Ovary (tissue), 9 donors: Measurements from ENCODE around the gene CA14. TPM values are rescaled to one million over a fixed set of nuclear protein-coding genes. Genes with fewer than 3 reads are reported as not detected.

ENCODE experiments used
- DNase-seq, 5 donors: peaks; one replicate each; pipeline ENCODE4 v3.0.0-alpha.2; 2019 to 2020
- H3K27ac ChIP-seq, 2 donors: fragments of 200-600 bp; one replicate each; pipeline versions ENCODE4 v1.5.1 to v1.8.0; 2019 to 2022
- H3K27me3 ChIP-seq: fragments of 200-600 bp; one replicate; pipeline ENCODE4 v1.8.0; 2022
- H3K36me3 ChIP-seq: fragments of 200-600 bp; sonication (generic); one replicate; pipeline ENCODE4 v1.5.1; 2019
- H3K4me1 ChIP-seq: one replicate; pipeline ENCODE4 v1.8.1; 2013; ENCODE audit warnings: mild to moderate bottlenecking, moderate library complexity; ENCODE audit not compliant: insufficient read depth
- H3K4me3 ChIP-seq: fragments of 200-600 bp; sonication (generic); one replicate; pipeline ENCODE4 v1.5.1; 2017
- H3K9me3 ChIP-seq, 2 donors: fragments of 200-600 bp in 1 of 2; sonication (generic) in 1 of 2; one replicate each; pipeline versions ENCODE4 v1.5.1 to v1.8.1; 2013 to 2019; ENCODE audit warnings: mild to moderate bottlenecking in 1 of 2, moderate library complexity in 1 of 2
- CTCF ChIP-seq, 3 donors: fragments of 450-650 bp in 2 of 3; fragments of 200-600 bp in 1 of 3; IDR thresholded peaks; one replicate each; pipeline versions ENCODE4 v1.5.1 to v1.8.0; 2016 to 2022; ENCODE audit warnings: antibody characterized with exemption in 3 of 3, mild to moderate bottlenecking in 1 of 3
- EP300 ChIP-seq: sonication (generic); formaldehyde crosslinking; IDR thresholded peaks from one replicate; pipeline ENCODE4 v1.6.1; 2017; ENCODE audit warnings: antibody characterized with exemption
- POLR2A ChIP-seq: fragments of 450-650 bp; IDR thresholded peaks from one replicate; pipeline ENCODE4 v1.6.1; 2017; ENCODE audit warnings: antibody characterized with exemption, mild to moderate bottlenecking, moderate library complexity
- WGBS, 3 donors: extraction: QIAGEN DNeasy Blood & Tissue Kit in 1 of 3; methylation state at CpG; one replicate each; pipeline versions ENCODE4 v1.1.5 to v1.1.7; 2013 to 2017; 5-methylcytosine and 5-hydroxymethylcytosine counted together
- intact Hi-C, 4 donors: fragments of 100-400 bp; cut with DNase I; formaldehyde crosslinking; loops; one replicate each; pipeline versions ENCODE4 v1.11.0 to v1.15.1; 2022 to 2023
- polyA plus RNA-seq, 2 donors: library from polyadenylated mRNA; stranded (reverse); fragments of 200-250 nt in 1 of 2; fragments of 350-450 nt in 1 of 2; fragmentation: Illumina TruSeq in 1 of 2; extraction: RNeasy Lipid Tissue Mini Kit (QIAGEN cat#74804) in 1 of 2; gene quantifications; one replicate each; pipeline ENCODE4 v1.2.3, GENCODE V29; 2013 to 2014
- total RNA-seq, 7 donors: library from RNA; depleted of rRNA in 2 of 7; stranded (reverse); fragments of >200 nt in 2 of 7; fragmentation: NEBNext Ultra II Directional in 3 of 7; extraction: Animal tissue kit (Norgen Biotek cat#: 25700) in 3 of 7; gene quantifications; one replicate each; pipeline versions ENCODE4 v1.1.0 to v1.2.4, GENCODE V29; 2016 to 2023
- donor health status: DM: no; HTN: no; CAD: no; lungs with moderate emphysema.
- donor health status: DM: no; HTN: no; CAD: no.
- donor health status: Bipolar disorder and iron deficiency.
- donor health status: DM: yes; HTN: yes; CAD: no.
- donor health status: DM: no; HTN: no; CAD: no.
- donor health status: DM: yes; HTN: yes; CAD: no.

The CA14 gene
- total and polyA plus RNA-seq, 9 donors: 0.23 to 5.7 (median 1.0) TPM; not detected in 1

- no peaks in the 10 kb centered on the region for H3K9me3 ChIP-seq
- no peak overlapping the region for H3K27ac ChIP-seq
- H3K4me3 ChIP-seq: no peak overlapping the region
- H3K4me1 ChIP-seq: peaks cover 2% of the 10 kb centered on the region
- intact Hi-C loops: no loop called here
- whole genome bisulfite sequencing, 3 donors: 88 to 89% (median 89%) methylated on average over 4 of the region's 4 CpGs
- H3K27me3 ChIP-seq: no peaks in the 10 kb centered on the region
- DNase-seq: no peak
- no peaks in the 10 kb centered on the region for H3K36me3 ChIP-seq
- TF ChIP-seq EP300: no peak
- TF ChIP-seq CTCF (IDR thresholded peaks at IDR 0.05): no peak
- no peak for TF ChIP-seq POLR2A
Measured at GRCh38 chr1:150288822-150289221, 31.2 kb downstream of the CA14 start.

GRCh38 chr1:150293433-150294253 lies 36.1 kb downstream of the CA14 start, which contains the start of gene MRPS21:
Gene MRPS21 (plus strand): TSS chr1:150293861. CDS start chr1:150294367, 506 bp downstream.
- H3K4me3 ChIP-seq: peak within 1 kb of the TSS; percentile 70
- intact Hi-C loops: no loop called here
- peak in 1 of 3 donors; percentile 19 for TF ChIP-seq CTCF (IDR thresholded peaks at IDR 0.05)
- TF ChIP-seq EP300: no peak
- peak; percentile 94 for TF ChIP-seq POLR2A
- peaks cover 5% of the 10 kb centered on the region for H3K4me1 ChIP-seq
- peak; percentile 89 to 93 (median 89) for DNase-seq
- WGBS, 3 donors: 2 to 5% (median 2%) methylated on average over 43 of the region's 43 CpGs
- H3K9me3 ChIP-seq: no peaks in the 10 kb centered on the region
- H3K27ac ChIP-seq: peak within 1 kb of the TSS; percentile 68 to 74
- H3K36me3 ChIP-seq: no peaks in the 10 kb centered on the region
- no peaks in the 10 kb centered on the region for H3K27me3 ChIP-seq

- 92 to 95% (median 94%) methylated on average over 2 of the region's 2 CpGs for WGBS, 3 donors
- intact Hi-C loops: no loop called here
- H3K9me3 ChIP-seq: no peaks in the 10 kb centered on the region
- H3K4me3 ChIP-seq: no peak overlapping the region
- H3K27me3 ChIP-seq: no peaks in the 10 kb centered on the region
- DNase-seq: no peak
- TF ChIP-seq CTCF (IDR thresholded peaks at IDR 0.05): no peak
- TF ChIP-seq POLR2A: no peak
- no peak for TF ChIP-seq EP300
- H3K4me1 ChIP-seq: peaks cover 5% of the 10 kb centered on the region
- H3K27ac ChIP-seq: no peak overlapping the region
- no peaks in the 10 kb centered on the region for H3K36me3 ChIP-seq
Measured at GRCh38 chr1:150295476-150295875, 37.9 kb downstream of the CA14 start.

- 92 to 97% (median 93%) methylated on average over 3 of the region's 3 CpGs for WGBS, 3 donors
- no peak for TF ChIP-seq CTCF (IDR thresholded peaks at IDR 0.05)
- no peak for TF ChIP-seq EP300
- TF ChIP-seq POLR2A: no peak
- DNase-seq: no peak
- no peaks in the 10 kb centered on the region for H3K36me3 ChIP-seq
- H3K27ac ChIP-seq: no peak overlapping the region
- no peaks in the 10 kb centered on the region for H3K4me1 ChIP-seq
- intact Hi-C loops: no loop called here
- no peaks in the 10 kb centered on the region for H3K27me3 ChIP-seq
- no peak overlapping the region for H3K4me3 ChIP-seq
- no peaks in the 10 kb centered on the region for H3K9me3 ChIP-seq
Measured at GRCh38 chr1:150299716-150300115, 42.1 kb downstream of the CA14 start.
